ENCODE measurements around the gene SORBS2.

GRCh38 chr4:185576962-185577950, 234.7 kb downstream of the SORBS2 start:
- TF ChIP-seq E2F4 (CRISPR knock-in tag; IDR thresholded peaks at IDR 0.05; ENCODE audit: borderline replicate concordance, low read depth) (no peak), ATF3 (CRISPR knock-in tag; conservative IDR thresholded peaks at IDR 0.05) (no peak)

Data from WTC11 (cell line).